ENCODE data around the gene CIP2A.
"Not testable (repeated sequence)": the region's sequence is repeated elsewhere in the genome, so short reads cannot be mapped to it uniquely, and the experiment has no call there.

The CIP2A gene

GRCh38 chr3:108589081-108589997, at the start of gene CIP2A, which contains the start of gene DZIP3:
TSS of gene CIP2A (minus strand) at chr3:108589438. CDS start at chr3:108589375, 63 bp downstream.
TSS of gene DZIP3 (plus strand) at chr3:108589722. CDS start at chr3:108605407, 15,685 bp downstream.
- intact Hi-C loops (cut with DNase I): no loop called here
- peak; percentile 73 to 97 (median 80) for DNase-seq

DNA sequence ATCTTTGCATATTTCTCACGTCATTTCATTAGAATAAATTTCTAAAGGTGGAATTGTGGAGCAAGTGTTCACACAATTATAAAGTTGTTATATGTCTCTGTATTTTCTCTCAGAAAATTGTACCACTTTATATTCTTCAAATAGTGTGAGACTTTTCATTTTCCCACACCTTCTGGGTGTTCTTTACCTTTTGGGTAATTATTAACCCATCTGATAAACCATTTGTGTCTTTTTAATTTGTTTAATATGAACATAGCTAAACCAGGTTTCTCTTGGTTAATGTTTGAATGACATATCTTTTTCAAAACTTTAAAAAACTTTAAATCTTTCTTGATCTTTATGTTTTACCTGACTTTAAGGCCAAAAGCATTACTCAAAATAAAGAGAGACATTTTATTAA, 40.7 kb upstream of the CIP2A start:
- intact Hi-C loops (cut with DNase I): no loop called here
- DNase-seq: no peak

DNA sequence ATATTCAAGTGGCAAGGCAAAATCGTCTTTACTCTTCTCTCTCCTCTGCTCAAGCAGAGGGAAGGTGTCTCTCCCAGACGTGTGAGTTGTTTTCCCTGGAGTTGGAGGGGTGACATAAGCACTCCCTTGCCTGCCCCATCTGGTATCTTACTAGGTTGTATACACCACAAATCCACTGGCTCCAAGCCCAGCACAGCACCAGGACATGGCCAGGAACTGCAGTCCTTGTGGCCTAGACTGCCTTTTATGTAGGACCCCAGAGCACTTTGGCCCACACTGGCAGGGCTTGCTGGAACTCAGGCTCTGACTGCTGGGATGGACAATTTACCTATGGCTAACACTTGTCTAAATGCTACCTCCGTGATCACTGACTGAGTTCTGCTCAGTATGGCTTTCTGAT, 34.3 kb upstream of the CIP2A start:
- intact Hi-C loops (cut with DNase I): no loop called here
- DNase-seq: peak in 1 of 10 donors; percentile 44

DNA sequence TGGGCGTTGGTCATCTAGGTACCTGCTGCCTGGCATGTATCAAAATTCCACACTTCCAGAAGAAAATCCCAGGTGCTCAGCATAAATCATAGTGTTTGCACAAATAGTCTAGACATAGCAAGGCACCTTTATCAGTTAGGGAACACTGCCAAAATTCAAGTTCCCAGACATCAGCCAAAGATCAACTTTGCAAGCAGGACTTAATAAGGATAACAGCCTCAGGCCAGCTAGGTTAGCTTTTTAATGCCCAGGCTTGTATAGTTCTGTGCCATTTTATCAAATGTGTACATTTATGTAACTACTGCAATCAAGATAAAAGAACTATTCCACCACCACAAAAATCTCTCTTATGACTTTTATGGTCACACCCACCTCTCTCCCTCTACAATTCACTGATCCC, 31.0 kb upstream of the CIP2A start:
- intact Hi-C loops (cut with DNase I): no loop called here
- DNase-seq: no peak

GRCh38 chr3:108616090-108616489, 26.9 kb upstream of the CIP2A start:
- intact Hi-C loops (cut with DNase I); DNase-seq: not testable (repeated sequence)

DNA sequence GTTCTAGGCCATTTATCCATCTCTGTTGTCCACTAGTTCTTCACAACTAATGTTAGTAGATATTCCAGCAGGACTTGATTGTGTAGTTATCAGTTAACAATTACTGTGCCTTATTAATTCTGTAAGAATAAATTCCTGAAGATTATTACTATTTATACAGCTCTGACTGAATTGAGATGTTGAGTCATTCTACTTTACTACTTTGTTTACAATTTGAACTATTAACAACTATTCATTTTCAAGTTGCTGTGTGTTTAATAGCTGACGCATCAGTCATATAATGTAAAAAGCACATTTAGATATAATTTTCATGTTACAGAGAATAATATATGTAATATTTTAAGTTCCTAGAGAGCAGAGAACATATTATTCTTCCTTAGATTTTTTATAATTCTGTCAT, 21.4 kb upstream of the CIP2A start:
- intact Hi-C loops (cut with DNase I): no loop called here
- no peak for DNase-seq

DNA sequence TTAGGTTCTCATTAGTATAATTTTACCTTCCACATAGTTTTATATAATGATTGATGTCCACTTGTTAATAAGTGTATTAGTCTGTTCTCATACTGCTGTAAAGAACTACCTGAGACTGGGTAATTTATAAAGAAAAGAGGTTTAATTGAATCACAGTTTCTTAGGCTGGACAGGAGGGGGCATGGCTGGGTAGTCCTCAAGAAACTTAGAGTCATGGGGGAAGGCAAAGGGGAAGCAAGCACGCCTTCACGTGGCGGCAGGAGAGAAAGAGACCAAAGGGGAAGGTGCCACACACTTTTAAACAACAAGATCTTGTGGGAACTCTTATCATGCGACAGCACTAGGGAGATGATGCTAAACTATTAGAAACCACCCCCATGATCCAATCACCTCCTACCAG, 19.5 kb upstream of the CIP2A start:
- DNase-seq: no peak
- intact Hi-C loops (cut with DNase I): no loop called here

DNA sequence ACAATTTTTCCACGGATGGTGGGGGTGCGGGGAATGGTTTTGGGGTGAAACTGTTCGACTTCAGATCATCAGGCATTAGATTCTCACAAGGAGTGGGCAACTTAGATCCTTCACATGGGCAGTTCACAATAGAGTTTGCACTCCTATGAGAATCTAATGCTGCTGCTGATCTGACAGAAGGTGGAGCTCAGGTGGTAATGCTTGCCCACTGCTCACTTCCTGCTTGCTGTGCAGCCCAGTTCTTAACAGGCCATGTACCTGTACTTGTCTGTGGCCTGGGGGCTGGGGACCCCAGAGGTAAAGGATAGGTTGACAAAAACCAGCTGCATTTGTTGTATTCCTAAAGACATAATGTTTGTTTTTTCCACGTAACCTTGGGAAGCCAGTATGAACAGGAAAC, 16.3 kb upstream of the CIP2A start:
- intact Hi-C loops (cut with DNase I): no loop called here
- DNase-seq: no peak

GRCh38 chr3:108605028-108605427, 15.8 kb upstream of the CIP2A start:
- DNase-seq: no peak
- intact Hi-C loops (cut with DNase I): no loop called here

DNA sequence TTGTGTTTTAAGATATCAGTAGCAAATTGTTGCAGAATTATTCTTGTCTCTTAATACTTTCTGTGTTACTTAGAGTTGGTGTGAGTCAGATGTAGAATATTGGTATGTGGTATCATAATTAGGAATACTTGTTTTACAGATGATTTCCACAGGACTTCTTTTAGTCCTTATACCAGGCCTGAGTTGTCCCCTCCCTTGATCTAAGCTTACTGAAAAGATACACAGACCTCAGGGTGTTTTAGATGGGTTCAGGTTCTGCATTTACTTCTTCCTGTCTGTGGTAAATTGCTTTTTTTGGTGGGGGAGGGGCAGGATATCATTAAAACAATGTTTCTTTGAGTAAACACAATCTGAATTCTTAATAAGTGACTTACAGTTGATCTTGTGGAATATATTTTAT, 14.5 kb upstream of the CIP2A start:
- no peak for DNase-seq
- intact Hi-C loops (cut with DNase I): no loop called here

- no peak for DNase-seq
Observed at GRCh38 chr3:108602935-108603294, 13.7 kb upstream of the CIP2A start.

GRCh38 chr3:108602249-108602934, 13.2 kb upstream of the CIP2A start:
- intact Hi-C loops (cut with DNase I): no loop called here
- DNase-seq: peak in 2 of 10 donors; percentile 9 to 69

More at GRCh38 chr3:108602935-108603294, 13.7 kb upstream of the CIP2A start:
- intact Hi-C loops (cut with DNase I): no loop called here

DNA sequence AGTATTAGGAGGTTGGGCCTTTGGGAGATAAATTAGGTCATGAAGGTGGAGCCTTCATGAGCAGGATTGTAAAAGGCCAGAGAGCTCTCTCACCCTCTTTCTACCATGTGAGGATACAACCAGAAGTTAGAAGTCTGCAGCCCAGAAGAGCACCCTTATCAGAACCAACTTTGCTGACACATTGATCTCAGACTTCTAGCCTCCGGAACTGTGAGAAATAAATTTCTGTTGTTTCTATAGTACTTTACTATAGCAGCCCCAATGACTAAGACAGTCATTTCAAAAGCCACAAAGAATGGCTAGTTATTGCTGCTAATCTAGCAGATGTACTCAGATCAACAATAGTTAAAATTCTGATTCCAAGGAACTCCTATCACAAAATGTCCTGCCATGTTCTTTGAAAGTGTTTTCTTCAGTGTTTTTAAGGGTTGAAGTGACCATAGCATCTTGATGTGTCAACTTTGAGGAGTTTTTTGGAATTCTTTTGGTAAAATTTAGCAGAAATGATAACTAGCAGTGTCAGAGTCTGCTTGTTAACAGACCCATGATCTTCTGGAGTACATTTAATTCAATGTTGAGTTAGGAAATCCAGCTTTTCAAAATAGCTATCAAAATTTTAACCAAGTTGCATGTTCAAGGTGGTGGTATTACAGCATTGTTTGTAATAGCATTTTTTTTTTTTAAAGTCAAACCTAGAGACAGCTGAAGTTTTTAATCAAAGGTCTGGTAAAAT, 10.6 kb upstream of the CIP2A start:
- intact Hi-C loops (cut with DNase I): no loop called here
- no peak for DNase-seq

- intact Hi-C loops (cut with DNase I): no loop called here
Observed at GRCh38 chr3:108598375-108598774, 9.1 kb upstream of the CIP2A start.

DNA sequence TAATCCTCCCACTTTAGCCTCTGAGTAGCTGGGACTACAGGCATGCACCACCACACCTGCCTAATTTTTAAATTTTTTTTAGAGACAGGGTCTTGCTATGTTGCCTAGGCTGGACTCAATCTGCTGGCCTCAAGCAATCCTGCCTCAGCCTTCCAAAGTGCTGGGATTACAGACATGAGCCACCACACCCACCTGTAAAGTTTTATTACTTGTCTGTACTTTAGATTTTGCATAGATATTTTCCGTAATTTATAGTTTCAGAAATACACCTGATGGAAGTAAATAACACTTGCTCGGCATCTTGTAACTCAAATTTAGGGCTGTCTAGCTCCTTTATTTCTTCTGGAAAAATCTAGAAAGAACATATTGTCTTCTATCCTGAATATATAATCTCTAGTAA, 6.1 kb upstream of the CIP2A start:
- DNase-seq: no peak
- intact Hi-C loops (cut with DNase I): no loop called here

More at GRCh38 chr3:108598375-108598774, 9.1 kb upstream of the CIP2A start:
- no peak for DNase-seq

DNA sequence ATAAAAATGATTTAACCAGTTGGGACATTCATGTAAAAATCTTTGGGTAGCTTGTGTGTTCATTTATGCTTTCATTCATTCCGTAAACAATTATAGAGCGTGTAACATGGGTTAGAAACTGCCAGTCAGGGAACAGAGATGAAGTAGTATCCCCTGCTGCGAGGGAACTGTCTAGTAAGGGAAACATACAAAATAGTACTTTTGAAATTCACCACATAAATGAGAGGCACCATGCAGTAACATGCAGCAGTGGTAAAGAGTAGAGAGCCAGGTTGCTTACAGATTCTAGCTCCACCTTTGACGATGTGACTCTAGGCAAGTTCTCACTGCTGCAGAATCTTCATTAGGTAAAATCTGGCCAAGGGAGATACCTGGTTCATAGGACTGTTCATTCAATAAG, 1.2 kb upstream of the CIP2A start:
- intact Hi-C loops (cut with DNase I): no loop called here
- no peak for DNase-seq

GRCh38 chr3:108589998-108590323, 723 bp upstream of the CIP2A start:
- DNase-seq: no peak
- intact Hi-C loops (cut with DNase I): no loop called here

DNA sequence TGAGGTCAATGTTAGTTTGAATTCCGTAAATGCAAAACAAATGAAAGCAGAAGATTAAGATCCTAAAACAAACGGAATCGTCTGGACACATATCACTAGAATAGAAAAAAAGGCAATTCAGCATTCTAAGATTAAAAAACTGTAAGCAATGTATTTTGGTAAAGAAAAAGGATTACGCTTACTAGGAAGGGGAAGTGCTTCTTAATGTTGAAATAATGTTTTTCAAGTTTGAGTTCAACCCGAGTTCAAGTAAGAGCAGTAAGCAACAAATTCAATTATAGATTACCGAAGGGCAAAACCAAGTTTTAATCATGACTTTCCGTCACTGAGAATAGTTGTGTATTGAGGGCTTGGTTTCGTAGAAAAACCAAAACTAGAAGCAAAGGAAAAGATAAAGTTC, 637 bp downstream of the CIP2A start:
- intact Hi-C loops (cut with DNase I): no loop called here
- no peak for DNase-seq

GRCh38 chr3:108578064-108578463, 11.2 kb downstream of the CIP2A start:
- no peak for DNase-seq
- intact Hi-C loops (cut with DNase I): no loop called here

- peak in 4 of 10 donors; percentile 12 to 66 (median 13) for DNase-seq
- intact Hi-C loops (cut with DNase I): no loop called here
Observed at GRCh38 chr3:108569336-108569735, 19.9 kb downstream of the CIP2A start.

GRCh38 chr3:108566599-108566998, 22.6 kb downstream of the CIP2A start:
- DNase-seq: no peak
- intact Hi-C loops (cut with DNase I): no loop called here
